ENCODE measurements around the gene LMAN1L.
A peak's percentile ranks its signal among the peaks of the same experiment; 100 is the strongest.

Gene LMAN1L

GRCh38 chr15:74812533-74812932 is at the start of gene LMAN1L:
LMAN1L (plus strand) TSS chr15:74812835; CDS start chr15:74812855, 20 bp downstream.
- DNase-seq (ENCODE audit: insufficient read length, low spot score) (no peak), FAIRE-seq (no peak)

- no peak for FAIRE-seq
- no peak for DNase-seq (ENCODE audit: insufficient read length, low spot score)
These were observed 49.2 kb upstream of the LMAN1L start for GRCh38 chr15:74763416-74763815.

- no peak for FAIRE-seq
- no peak for DNase-seq (ENCODE audit: insufficient read length, low spot score)
These were observed 45.2 kb upstream of the LMAN1L start for GRCh38 chr15:74767167-74768098.

- FAIRE-seq (no peak), DNase-seq (ENCODE audit: insufficient read length, low spot score) (no peak)
These were observed 44.4 kb upstream of the LMAN1L start for GRCh38 chr15:74768099-74768770.

- FAIRE-seq, result peak; percentile 90
- DNase-seq (ENCODE audit: insufficient read length, low spot score), result peak; percentile 74
These were observed 43.8 kb upstream of the LMAN1L start for GRCh38 chr15:74768771-74769342.

- FAIRE-seq, result no peak
- DNase-seq (ENCODE audit: insufficient read length, low spot score), result no peak
These were observed 43.1 kb upstream of the LMAN1L start for GRCh38 chr15:74769463-74770025.

GRCh38 chr15:74770211-74770903 is 42.3 kb upstream of the LMAN1L start:
- FAIRE-seq, result no peak
- no peak for DNase-seq (ENCODE audit: insufficient read length, low spot score)

GRCh38 chr15:74773329-74773728 is 39.3 kb upstream of the LMAN1L start:
- DNase-seq (ENCODE audit: insufficient read length, low spot score) (no peak), FAIRE-seq (no peak)

GRCh38 chr15:74773731-74774252 is 38.8 kb upstream of the LMAN1L start:
- peak; percentile 64 for FAIRE-seq
- DNase-seq (ENCODE audit: insufficient read length, low spot score), result no peak

GRCh38 chr15:74775132-74775562 is 37.5 kb upstream of the LMAN1L start:
- FAIRE-seq, result peak; percentile 78

GRCh38 chr15:74775894-74776293 is 36.7 kb upstream of the LMAN1L start:
- DNase-seq (ENCODE audit: insufficient read length, low spot score), result no peak
- no peak for FAIRE-seq

More at GRCh38 chr15:74775132-74775562, 37.5 kb upstream of the LMAN1L start:
- no peak for DNase-seq (ENCODE audit: insufficient read length, low spot score)

- DNase-seq (ENCODE audit: insufficient read length, low spot score), result peak; percentile 71
- peak; percentile 99 for FAIRE-seq
These were observed 35.5 kb upstream of the LMAN1L start for GRCh38 chr15:74776821-74777768.

- FAIRE-seq (no peak), DNase-seq (ENCODE audit: insufficient read length, low spot score) (no peak)
These were observed 34.7 kb upstream of the LMAN1L start for GRCh38 chr15:74777769-74778598.

GRCh38 chr15:74778599-74778970 is 34.0 kb upstream of the LMAN1L start:
- no peak for DNase-seq (ENCODE audit: insufficient read length, low spot score)
- FAIRE-seq, result no peak

- DNase-seq (ENCODE audit: insufficient read length, low spot score) (no peak), FAIRE-seq (no peak)
These were observed 33.4 kb upstream of the LMAN1L start for GRCh38 chr15:74779162-74779648.

- FAIRE-seq, result peak; percentile 66
- DNase-seq (ENCODE audit: insufficient read length, low spot score), result no peak
These were observed 31.9 kb upstream of the LMAN1L start for GRCh38 chr15:74780523-74781430.

All from GM19239 (cell line).